GM12878 (cell line): ENCODE results near the gene TNKS2. TPM values are rescaled to one million over a fixed set of nuclear protein-coding genes. Genes with fewer than 3 reads are reported as not detected.
"Not testable (repeated sequence)": the region's sequence is repeated elsewhere in the genome, so short reads cannot be mapped to it uniquely, and the experiment has no call there.

Experiments used
- ATAC-seq: fragments of 200-7000 bp; cut with Tn5 transposase; 3 replicates; pipeline ENCODE4 v1.9.1; 2020; ENCODE audit warnings: mild to moderate bottlenecking, moderate library complexity
- BruUV-seq: library from RNA; stranded (reverse); fragments of 400-500 nt; replicated peaks from 2 replicates; lab custom pipeline; 2021; lab: Mats Ljungman, UMichigan
- CTCF ChIA-PET: fragments of 300-600 bp; sonication (Branson Sonifier 250); formaldehyde crosslinking; extraction: SDS; loops from one replicate; lab custom pipeline; 2021; ENCODE audit warnings: inconsistent platforms; lab: Yijun Ruan, JAX
- POLR2A ChIA-PET: fragments of 350-600 bp; formaldehyde crosslinking; extraction: SDS; loops from one replicate; lab custom pipeline; 2021; ENCODE audit warnings: inconsistent platforms; lab: Charles Lee
- RAD21 ChIA-PET: fragments of 300-600 bp; sonication (Branson Sonifier 250); formaldehyde crosslinking; loops from one replicate; lab custom pipeline; 2023; ENCODE audit warnings: antibody characterized with exemption; ENCODE audit not compliant: unreplicated experiment; lab: Charles Lee
- SMC1A ChIA-PET: fragments of 300-600 bp; sonication (Branson Sonifier 250); formaldehyde crosslinking; loops from one replicate; lab custom pipeline; 2023; ENCODE audit not compliant: unreplicated experiment, uncharacterized antibody; lab: Charles Lee
- DNase-seq: peaks from one replicate; pipeline ENCODE4 v3.0.0-alpha.2; 2011; ENCODE audit warnings: low read depth, low spot score
- FAIRE-seq: peaks from 3 replicates; lab custom pipeline; 2011; peaks lifted over from hg19 to GRCh38; lab: Jason Lieb, UNC
- H2AFZ ChIP-seq: 2 replicates; pipeline ENCODE4 v1.6.0; 2011; ENCODE audit warnings: low read depth, low read length, control low read depth; ENCODE audit not compliant: control insufficient read depth
- H3K27ac ChIP-seq: 2 replicates; pipeline ENCODE4 v1.5.1; 2011; ENCODE audit warnings: control low read depth; ENCODE audit not compliant: control insufficient read depth, insufficient read depth
- H3K27me3 ChIP-seq, 2 experiments: replicated peaks in 1 of 2; 2 replicates each; pipeline versions ENCODE4 v1.6.0 to v1.6.1; 2011; ENCODE audit warnings: low read length in 1 of 2; ENCODE audit not compliant: control insufficient read depth in 2 of 2, insufficient read depth in 2 of 2
- H3K36me3 ChIP-seq, 2 experiments: 2 replicates each; pipeline ENCODE4 v1.5.1; 2011; ENCODE audit warnings: low read length in 1 of 2; ENCODE audit not compliant: control insufficient read depth in 2 of 2, insufficient read depth in 2 of 2
- H3K4me1 ChIP-seq: 2 replicates; pipeline ENCODE4 v1.6.1; 2011; ENCODE audit warnings: mild to moderate bottlenecking, low read length, moderate library complexity, mixed read lengths; ENCODE audit not compliant: control insufficient read depth, insufficient read depth
- H3K4me2 ChIP-seq: 2 replicates; pipeline ENCODE4 v1.6.0; 2011; ENCODE audit warnings: control low read depth; ENCODE audit not compliant: control insufficient read depth, insufficient read depth
- H3K4me3 ChIP-seq: fragments of 200-600 bp; sonication (generic); 2 replicates; pipeline ENCODE4 v1.5.1; 2016
- H3K79me2 ChIP-seq: 2 replicates; pipeline ENCODE4 v1.6.0; 2011; ENCODE audit warnings: low read length; ENCODE audit not compliant: control insufficient read depth, insufficient read depth
- H3K9ac ChIP-seq: 2 replicates; pipeline ENCODE4 v1.8.0; 2011; ENCODE audit warnings: low read length, control low read depth, mixed read lengths; ENCODE audit not compliant: control insufficient read depth, insufficient read depth
- H3K9me3 ChIP-seq: replicated peaks from 3 replicates; pipeline ENCODE4 v1.5.1; 2011; ENCODE audit warnings: mild to moderate bottlenecking, low read length; ENCODE audit not compliant: control insufficient read depth, insufficient read depth
- H4K20me1 ChIP-seq: 2 replicates; pipeline ENCODE4 v1.6.0; 2011; ENCODE audit not compliant: control insufficient read depth, insufficient read depth
- CBX3 ChIP-seq: fragments of 200-600 bp; sonication (generic); IDR thresholded peaks from 2 replicates; pipeline ENCODE4 v1.6.1; 2016; ENCODE audit warnings: low read depth, borderline replicate concordance
- EED ChIP-seq: sonication (generic); IDR thresholded peaks from 2 replicates; pipeline ENCODE4 v1.6.1; 2016; ENCODE audit warnings: antibody characterized with exemption, low read depth
- FOXK2 ChIP-seq: fragments of 450-650 bp; IDR thresholded peaks from 2 replicates; pipeline ENCODE4 v1.6.1; 2017; ENCODE audit warnings: mild to moderate bottlenecking, moderate library complexity
- FOXM1 ChIP-seq: IDR thresholded peaks from 2 replicates; pipeline ENCODE4 v1.6.1; 2012; ENCODE audit warnings: low read depth, mild to moderate bottlenecking, inconsistent platforms, low read length, moderate library complexity
- MYB ChIP-seq: fragments of 150-350 bp; IDR thresholded peaks from 2 replicates; pipeline ENCODE4 v1.6.1; 2014; ENCODE audit warnings: mild to moderate bottlenecking, low read depth, low read length, borderline replicate concordance
- RAD51 ChIP-seq: fragments of 450-650 bp; IDR thresholded peaks from 2 replicates; pipeline ENCODE4 v1.6.1; 2016; ENCODE audit warnings: moderate library complexity, mild to moderate bottlenecking, inconsistent platforms
- SPI1 ChIP-seq: IDR thresholded peaks from 2 replicates; pipeline ENCODE4 v1.6.1; 2011; ENCODE audit warnings: low read depth, mild to moderate bottlenecking, low read length, moderate library complexity, borderline replicate concordance; ENCODE audit not compliant: insufficient read depth
- TCF7 ChIP-seq: IDR thresholded peaks from 2 replicates; pipeline ENCODE4 v1.6.1; 2014; ENCODE audit warnings: antibody characterized with exemption, borderline replicate concordance
- USF2 ChIP-seq: IDR thresholded peaks from 2 replicates; pipeline ENCODE4 v1.6.1; 2011; ENCODE audit warnings: low read depth, low read length, improper control_type of control experiment, borderline replicate concordance
- ZNF687 ChIP-seq: fragments of 450-650 bp; IDR thresholded peaks from 2 replicates; pipeline ENCODE4 v1.6.1; 2017; ENCODE audit warnings: mild to moderate bottlenecking, moderate library complexity
- WGBS: methylation state at CpG from one replicate; pipeline ENCODE4 v1.1.6; 2016; ENCODE audit warnings: low lambda C conversion rate; ENCODE audit not compliant: insufficient replicate concordance, insufficient coverage; ENCODE audit errors: missing lambda C conversion rate; 5-methylcytosine and 5-hydroxymethylcytosine counted together
- in situ Hi-C: fragments of 300-500 bp; cut with MboI; formaldehyde crosslinking; loops from 9 replicates; pipeline ENCODE4 v1.14.3; 2018; ENCODE audit warnings: mixed read lengths
- intact Hi-C: fragments of 100-400 bp; cut with micrococcal nuclease; formaldehyde crosslinking; loops from one replicate; pipeline ENCODE4 v1.14.2; 2022; ENCODE audit not compliant: unreplicated experiment
- polyA plus RNA-seq, 11 experiments: library from polyadenylated mRNA; depleted of rRNA in 4 of 11; unstranded in 6 of 11; stranded (reverse) in 5 of 11; fragments of >200 nt; fragmentation: Nextera tagmentation in 4 of 11; fragmentation: Illumina TruSeq in 1 of 11; extraction: Ambion mirVana in 4 of 11; extraction: Trizol in 1 of 11; gene quantifications; 1 replicate in 1 of 11; 2 replicates in 10 of 11; pipeline versions ENCODE4 v1.2.1 to v1.2.3, GENCODE V29; 2011 to 2016; ENCODE audit warnings: inconsistent platforms in 2 of 11, missing spikeins in 2 of 11, low read depth in 1 of 11
- total RNA-seq, 4 experiments: library from RNA; depleted of rRNA in 3 of 4; stranded (reverse); fragments of >200 nt in 3 of 4; fragmentation: Illumina TruSeq in 1 of 4; extraction: Trizol in 1 of 4; gene quantifications; 2 replicates each; pipeline versions ENCODE4 v1.2.1 to v1.2.3, GENCODE V29; 2013 to 2021

Gene TNKS2
- total and polyA plus RNA-seq, 10 of the 15 experiments (the other 5 are each of a cell fraction or from before 2014, with no cell fraction given): 2.9 to 24.2 (median 6.9) TPM

DNA sequence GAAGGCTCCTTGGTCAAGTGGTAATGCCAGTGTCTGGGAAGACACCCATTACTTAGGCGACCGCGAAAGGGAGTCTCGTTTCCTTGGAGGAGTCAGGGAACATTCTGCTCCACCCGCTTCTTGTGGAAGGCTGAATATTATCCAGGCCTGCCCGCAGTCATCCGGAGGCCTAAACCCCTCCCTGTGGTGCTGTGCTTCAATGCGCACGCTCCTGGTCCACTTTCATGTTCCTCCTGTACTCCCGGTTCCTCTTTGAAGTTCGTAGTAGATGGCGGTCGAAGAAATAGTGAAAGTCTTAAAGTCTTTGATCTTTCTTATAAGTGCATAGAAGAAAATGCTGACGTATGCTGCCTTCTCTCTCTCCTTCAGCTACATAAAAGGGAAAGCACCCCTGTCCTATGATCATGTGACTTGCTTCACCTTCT, 96.0 kb downstream of the TNKS2 start:
- H3K9me3 ChIP-seq, H3K79me2 ChIP-seq, H2AFZ ChIP-seq, BruUV-seq, in situ Hi-C loops, FAIRE-seq: not testable (repeated sequence)
- WGBS: 33% methylated on average over 14 of the region's 14 CpGs
- peak; percentile 50; the same call in 1 of the 2 replicates for TF ChIP-seq SPI1
- peak; percentile 35; the same call in 1 of the 2 replicates for TF ChIP-seq RAD51
- 0 out of 2 replicates have a peak, but pooled peaks have one; percentile 19 for TF ChIP-seq EED
- TF ChIP-seq, all 136 proteins: peak for 3; not testable (repeated sequence) for 133
- H3K27me3 ChIP-seq, H3K36me3 ChIP-seq, H3K4me2 ChIP-seq, H4K20me1 ChIP-seq, H3K4me3 ChIP-seq, intact Hi-C loops, H3K9ac ChIP-seq, DNase-seq, H3K27ac ChIP-seq, POLR2A ChIA-PET, H3K4me1 ChIP-seq, CTCF ChIA-PET, ATAC-seq, RAD21 ChIA-PET: not testable (repeated sequence)
- SMC1A ChIA-PET: interaction anchor here (1.3 kb wide), 1 partner anchor 11 kb away, joined by 3 read pairs; no protein-coding TSS in a partner anchor

DNA sequence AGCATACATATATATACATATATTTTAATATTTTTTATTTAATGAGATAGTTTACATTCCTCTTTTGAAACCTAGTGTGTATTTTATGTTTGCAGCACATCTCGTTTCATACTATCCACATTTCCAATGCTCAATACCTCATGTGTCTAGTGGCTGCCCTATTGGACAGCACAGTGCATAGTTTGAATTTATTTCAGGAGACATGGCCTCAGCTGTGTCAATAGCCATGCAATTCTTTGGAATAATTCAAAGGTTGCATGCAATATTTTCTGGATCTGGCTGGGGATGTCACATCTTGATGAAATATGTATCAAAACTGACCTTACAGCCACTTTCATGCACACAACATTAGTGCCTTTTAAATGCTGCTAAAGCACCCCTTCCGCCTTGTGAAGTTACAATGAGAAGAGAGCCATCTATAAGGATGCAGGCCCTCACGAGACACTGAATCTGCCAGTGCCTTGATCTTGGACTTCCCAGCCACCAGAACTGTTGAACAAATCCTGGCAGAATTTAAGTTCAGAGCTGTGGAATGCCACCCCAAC, 98.1 kb downstream of the TNKS2 start:
- Histone ChIP-seq H4K20me1 (no peaks in the 10 kb centered on the region), H3K36me3 (no peaks in the 10 kb centered on the region), H3K27me3 (no peaks in the 10 kb centered on the region), H3K4me3 (no peak overlapping the region), H3K4me2 (no peak overlapping the region), H3K4me1 (no peaks in the 10 kb centered on the region; the same call in 1 of the 2 replicates), H3K79me2 (no peaks in the 10 kb centered on the region)
- in situ Hi-C loops (no loop called here), intact Hi-C loops (no loop called here)
- ChIA-PET RAD21 (no interaction called here), CTCF (no interaction called here)
- FAIRE-seq (no peak), DNase-seq (no peak)
- 23% methylated on average over 3 of the region's 3 CpGs for WGBS
- TF ChIP-seq TCF7 (no peak), FOXK2 (no peak), MYB (no peak), CBX3 (no peak), ZNF687 (no peak), FOXM1 (no peak), USF2 (no peak)
- TF ChIP-seq, all 136 proteins: peak for 0
- no TSS peak for BruUV-seq
- SMC1A ChIA-PET: no interaction called here
- POLR2A ChIA-PET: no interaction called here
- H3K9me3 ChIP-seq: no peaks in the 10 kb centered on the region
- ATAC-seq: no peak
- no peak overlapping the region for H3K27ac ChIP-seq
- H3K9ac ChIP-seq: no peak overlapping the region
- H2AFZ ChIP-seq: no peak overlapping the region
